Skeletal muscle tissue (tissue), 4 donors: ENCODE results near the gene SERPINA6. TPM values are rescaled to one million over a fixed set of nuclear protein-coding genes. Genes with fewer than 3 reads are reported as not detected.

Source experiments
- H3K27ac ChIP-seq: one replicate; pipeline ENCODE4 v1.7.0; 2013; ENCODE audit warnings: mild to moderate bottlenecking, low read depth, low read length, inconsistent platforms
- H3K27me3 ChIP-seq, 3 donors: one replicate each; pipeline ENCODE4 v1.7.0; 2013; ENCODE audit warnings: low read length in 3 of 3; ENCODE audit not compliant: control insufficient read depth in 3 of 3, insufficient read depth in 3 of 3
- H3K36me3 ChIP-seq, 3 donors: one replicate each; pipeline ENCODE4 v1.7.0; 2013; ENCODE audit warnings: low read length in 3 of 3; ENCODE audit not compliant: control insufficient read depth in 3 of 3, insufficient read depth in 3 of 3
- H3K4me1 ChIP-seq, 3 donors: one replicate each; pipeline ENCODE4 v1.7.0; 2013; ENCODE audit warnings: low read length in 3 of 3, mild to moderate bottlenecking in 3 of 3; ENCODE audit not compliant: control insufficient read depth in 3 of 3, insufficient read depth in 3 of 3
- H3K4me3 ChIP-seq, 3 donors: one replicate each; pipeline ENCODE4 v1.7.0; 2013; ENCODE audit warnings: low read length in 3 of 3
- H3K9ac ChIP-seq, 3 donors: one replicate each; pipeline ENCODE4 v1.7.0; 2013; ENCODE audit warnings: low read length in 3 of 3, mild to moderate bottlenecking in 3 of 3, moderate library complexity in 2 of 3, low read depth in 1 of 3
- H3K9me3 ChIP-seq, 3 donors: one replicate each; pipeline ENCODE4 v1.7.0; 2013; ENCODE audit warnings: low read length in 3 of 3; ENCODE audit not compliant: control insufficient read depth in 3 of 3
- total RNA-seq: library from RNA; depleted of rRNA; stranded (reverse); fragments of >200 nt; gene quantifications from one replicate; pipeline ENCODE4 v1.2.3, GENCODE V29; 2014
- donor health status: Osteomylitis.

The SERPINA6 gene
- total RNA-seq, 1 donor from 2014 or later: not detected

DNA sequence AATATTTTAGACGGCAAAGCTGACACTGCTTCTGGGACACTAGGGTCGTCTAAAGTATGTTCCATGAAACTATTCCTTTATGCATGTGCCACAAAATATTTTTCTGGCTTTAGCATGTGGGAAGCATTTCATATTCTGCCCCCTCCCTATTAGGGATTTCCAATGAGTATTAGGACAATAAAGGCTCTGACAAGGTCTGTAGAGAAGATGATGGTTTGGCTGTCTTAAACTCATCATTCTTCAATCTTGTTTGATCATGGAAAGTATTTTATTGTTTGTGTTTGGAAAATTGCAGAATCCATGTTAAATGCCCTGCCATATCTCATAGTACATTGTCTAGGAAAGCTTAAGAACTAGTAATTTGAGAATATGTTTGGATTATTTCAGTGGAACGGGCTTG is 42.5 kb upstream of the SERPINA6 start:
- Histone ChIP-seq H3K4me1 (no peaks in the 10 kb centered on the region), H3K27me3 (peaks cover 0 to 4% (median 4%) of the 10 kb centered on the region in 3 donors), H3K4me3 (no peak overlapping the region), H3K27ac (no peak overlapping the region), H3K36me3 (no peaks in the 10 kb centered on the region), H3K9ac (no peak overlapping the region), H3K9me3 (no peaks in the 10 kb centered on the region)

DNA sequence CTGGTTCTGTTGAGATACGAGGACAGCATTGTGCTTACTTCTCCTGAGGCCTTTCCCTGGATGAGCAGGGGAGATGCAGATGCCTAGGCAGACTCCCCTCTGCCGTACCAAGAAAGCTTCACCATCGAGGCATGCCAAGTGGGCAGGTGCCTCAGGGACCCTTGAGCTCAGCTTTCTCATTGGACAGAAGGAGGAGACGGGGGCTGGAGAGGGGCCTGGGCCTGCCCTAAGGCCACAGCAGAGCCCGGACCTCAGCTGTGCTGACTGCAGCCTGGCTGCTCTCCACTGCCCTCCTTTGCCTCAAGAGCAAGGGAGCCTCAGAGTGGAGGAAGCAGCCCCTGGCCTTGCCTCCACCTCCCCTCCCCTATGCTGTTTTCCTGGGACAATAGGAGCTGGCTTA is 41.8 kb upstream of the SERPINA6 start:
- Histone ChIP-seq H3K27me3 (peaks cover 0 to 2% (median 0%) of the 10 kb centered on the region in 3 donors), H3K36me3 (no peaks in the 10 kb centered on the region), H3K9me3 (no peaks in the 10 kb centered on the region)

DNA sequence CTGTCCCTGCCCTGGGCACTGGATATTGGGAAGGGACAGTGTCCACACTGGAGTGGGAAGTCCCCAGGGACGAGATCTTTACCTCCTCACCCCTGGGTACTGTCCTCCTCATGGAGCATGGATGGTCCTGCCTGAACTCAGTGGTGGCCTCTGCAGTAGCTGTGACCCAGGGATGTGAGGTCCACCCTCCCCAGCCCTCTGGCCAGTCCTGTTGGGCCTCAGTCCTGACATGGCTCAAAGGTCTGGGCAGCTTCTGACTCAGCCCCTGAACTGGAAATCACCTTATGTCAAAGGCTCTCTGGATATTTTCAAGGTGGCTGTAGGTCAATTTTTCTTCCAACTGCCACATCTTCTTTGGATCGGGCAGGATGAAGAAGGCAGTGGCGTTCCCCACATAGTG is 40.9 kb upstream of the SERPINA6 start:
- Histone ChIP-seq H3K4me3 (no peak overlapping the region), H3K4me1 (no peaks in the 10 kb centered on the region), H3K9me3 (no peaks in the 10 kb centered on the region), H3K27ac (no peak overlapping the region), H3K9ac (no peak overlapping the region), H3K36me3 (no peaks in the 10 kb centered on the region), H3K27me3 (peaks cover 0 to 2% (median 0%) of the 10 kb centered on the region in 3 donors)

More for the DNA sequence above, 41.8 kb upstream of the SERPINA6 start:
- H3K27ac ChIP-seq: no peak overlapping the region
- no peaks in the 10 kb centered on the region for H3K4me1 ChIP-seq
- no peak overlapping the region for H3K9ac ChIP-seq
- H3K4me3 ChIP-seq: no peak overlapping the region

DNA sequence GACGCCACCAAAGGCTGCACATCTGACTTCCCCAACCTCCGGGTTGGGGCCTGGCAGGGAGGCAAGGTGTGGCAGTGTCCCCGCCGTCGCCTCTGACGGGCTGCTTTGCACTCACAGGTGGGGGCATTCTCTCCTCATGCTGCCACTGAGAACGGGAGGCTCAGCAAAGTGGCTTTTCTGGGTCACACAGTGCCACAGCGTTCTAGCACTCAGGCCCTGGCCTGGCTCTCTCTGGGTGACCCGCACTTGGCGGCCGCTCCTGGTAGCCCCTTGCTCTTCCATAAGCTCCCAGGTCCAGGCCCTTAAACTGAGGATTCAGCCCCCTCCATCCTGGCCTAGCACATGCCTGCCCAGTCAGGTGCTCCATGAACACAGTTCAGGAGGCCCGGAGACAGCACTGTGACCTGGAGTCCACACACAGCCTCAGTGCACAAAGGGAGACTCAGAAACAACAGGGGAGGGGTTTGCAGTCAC is 40.1 kb upstream of the SERPINA6 start:
- no peaks in the 10 kb centered on the region for H3K4me1 ChIP-seq
- H3K9ac ChIP-seq: no peak overlapping the region
- H3K27me3 ChIP-seq: peaks cover 0 to 2% (median 0%) of the 10 kb centered on the region in 3 donors

DNA sequence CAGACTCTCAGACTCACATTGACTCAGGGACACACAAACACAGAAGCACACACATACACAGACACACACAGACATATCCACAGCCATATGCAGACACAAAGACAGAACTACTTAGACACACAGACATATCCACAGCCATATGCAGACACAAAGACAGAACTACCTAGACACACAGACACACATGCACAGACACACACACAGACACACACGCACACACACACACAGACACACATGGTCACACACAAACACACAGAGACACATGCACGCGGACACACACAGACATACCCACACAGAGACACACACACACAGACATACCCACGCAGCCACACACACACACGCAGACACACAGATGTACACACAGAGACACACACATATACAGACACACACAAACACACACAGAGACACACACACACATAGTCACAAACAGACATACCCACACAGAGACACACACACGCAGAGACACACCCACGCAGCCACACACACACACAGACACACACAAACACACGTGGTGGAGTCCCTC is 39.5 kb upstream of the SERPINA6 start:
- H3K36me3 ChIP-seq: no peaks in the 10 kb centered on the region
- no peak overlapping the region for H3K4me3 ChIP-seq
- no peak overlapping the region for H3K9ac ChIP-seq
- H3K27ac ChIP-seq: no peak overlapping the region
- no peaks in the 10 kb centered on the region for H3K4me1 ChIP-seq
- H3K27me3 ChIP-seq: peaks cover 0 to 2% (median 0%) of the 10 kb centered on the region in 3 donors
- no peaks in the 10 kb centered on the region for H3K9me3 ChIP-seq

More for the DNA sequence above, 40.1 kb upstream of the SERPINA6 start:
- Histone ChIP-seq H3K27ac (no peak overlapping the region), H3K36me3 (no peaks in the 10 kb centered on the region), H3K4me3 (no peak overlapping the region), H3K9me3 (no peaks in the 10 kb centered on the region)

DNA sequence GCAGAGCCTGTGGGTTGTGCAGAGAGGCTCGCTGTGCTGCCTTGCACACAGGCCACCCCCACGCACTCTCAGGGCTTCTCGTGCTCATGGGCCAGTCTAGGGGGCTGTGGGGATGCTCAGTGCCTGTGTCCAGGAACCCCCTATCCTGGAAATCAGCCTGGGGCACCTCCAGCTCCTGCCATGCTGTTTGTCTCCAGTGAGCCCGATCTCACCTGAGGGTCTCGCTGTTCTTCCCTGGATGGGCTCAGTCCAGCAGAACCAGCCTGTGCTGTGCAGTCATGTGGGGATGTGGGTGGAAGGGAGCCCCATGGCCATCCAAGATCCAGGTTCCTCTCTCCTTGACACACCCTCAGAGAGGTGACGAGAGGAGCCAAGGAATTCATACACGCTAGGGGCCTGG is 38.5 kb upstream of the SERPINA6 start:
- Histone ChIP-seq H3K4me1 (no peaks in the 10 kb centered on the region), H3K27me3 (peaks cover 0 to 2% (median 0%) of the 10 kb centered on the region in 3 donors), H3K9ac (no peak overlapping the region), H3K27ac (no peak overlapping the region), H3K4me3 (no peak overlapping the region), H3K36me3 (no peaks in the 10 kb centered on the region), H3K9me3 (no peaks in the 10 kb centered on the region)

DNA sequence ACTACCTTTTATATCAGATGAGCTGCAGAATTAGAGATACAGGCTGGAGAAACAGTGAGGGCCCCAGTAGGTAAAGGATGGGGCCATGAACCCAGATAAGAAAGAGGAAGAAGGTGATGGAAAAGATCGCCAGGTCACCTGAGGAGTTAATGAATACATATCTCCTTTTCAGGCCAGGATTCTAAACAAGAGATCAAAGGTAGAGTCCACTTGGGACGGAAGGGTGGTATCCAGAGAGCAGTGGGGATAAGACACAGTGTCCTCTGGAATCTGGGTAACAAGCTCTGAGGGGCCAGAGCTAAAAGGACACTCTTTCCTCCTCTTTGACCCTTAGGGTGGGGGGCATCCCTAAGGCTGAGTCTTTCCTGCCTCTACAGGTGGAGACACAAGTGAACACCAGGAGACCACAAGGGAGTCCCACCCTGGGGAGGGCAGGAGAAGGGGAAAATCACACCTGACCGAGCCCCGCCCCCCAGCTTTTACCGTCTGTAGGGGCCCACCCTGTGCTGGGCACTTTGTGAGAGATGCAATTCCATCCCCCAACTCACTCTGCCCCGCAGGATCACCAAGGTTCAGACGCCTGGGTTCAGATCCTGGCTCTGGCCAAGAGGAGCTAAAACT is 37.9 kb upstream of the SERPINA6 start:
- Histone ChIP-seq H3K9ac (no peak overlapping the region), H3K4me3 (no peak overlapping the region), H3K36me3 (no peaks in the 10 kb centered on the region), H3K27me3 (peaks cover 0 to 5% (median 0%) of the 10 kb centered on the region in 3 donors), H3K4me1 (no peaks in the 10 kb centered on the region), H3K27ac (no peak overlapping the region), H3K9me3 (no peaks in the 10 kb centered on the region)

DNA sequence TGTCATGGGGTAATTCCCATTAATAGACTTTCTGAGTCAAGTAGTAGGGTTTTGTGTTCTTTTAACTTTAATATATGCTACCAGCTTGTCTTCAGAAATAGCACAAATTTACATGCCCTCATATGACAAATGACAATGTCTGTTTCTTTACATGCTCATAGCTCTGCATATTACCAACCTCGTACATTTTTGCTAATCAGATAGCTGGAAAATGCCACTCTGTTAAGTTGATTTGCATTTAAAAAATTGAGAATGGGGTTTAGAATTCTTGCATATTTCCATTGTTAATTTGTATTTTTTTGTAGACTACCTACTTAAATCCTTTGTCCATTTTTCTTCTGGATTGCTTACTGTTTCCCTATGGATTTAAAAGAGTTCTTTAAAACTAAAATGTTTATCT is 34.0 kb upstream of the SERPINA6 start:
- Histone ChIP-seq H3K27me3 (peaks cover 0 to 9% (median 0%) of the 10 kb centered on the region in 3 donors), H3K4me1 (no peaks in the 10 kb centered on the region), H3K36me3 (no peaks in the 10 kb centered on the region), H3K27ac (no peak overlapping the region), H3K9ac (no peak overlapping the region), H3K9me3 (no peaks in the 10 kb centered on the region), H3K4me3 (no peak overlapping the region)

DNA sequence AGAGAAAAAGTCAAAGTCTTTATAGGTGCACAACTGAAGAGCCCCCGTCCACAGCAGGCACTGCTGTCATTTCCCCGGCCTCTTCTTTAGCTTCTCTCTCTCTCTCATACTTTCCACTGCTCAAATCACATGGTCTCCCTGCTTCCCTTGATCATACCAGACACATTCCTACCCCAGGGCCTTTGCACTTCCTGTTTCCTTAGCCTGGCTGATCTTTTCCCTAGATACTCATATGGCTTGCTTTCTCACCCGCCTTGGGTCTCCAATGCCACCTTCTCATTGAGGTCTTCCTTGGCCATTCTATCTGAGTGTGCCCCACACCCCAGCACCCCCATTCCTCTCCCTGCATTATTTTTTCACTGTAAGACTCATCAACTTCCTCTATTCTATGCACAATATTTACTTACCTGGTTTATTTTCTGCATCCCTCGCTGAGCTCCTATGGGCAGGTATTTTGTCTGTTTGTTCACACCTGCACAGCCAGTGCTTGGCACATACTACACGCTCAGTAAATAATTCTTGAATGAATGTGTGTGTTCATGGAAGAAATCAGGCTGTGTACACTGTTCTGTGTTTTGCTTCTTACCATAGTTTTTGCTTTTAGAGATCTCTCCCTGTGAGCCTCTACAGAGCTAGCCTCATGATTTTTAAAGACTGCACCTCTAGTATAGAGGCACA is 33.4 kb upstream of the SERPINA6 start:
- Histone ChIP-seq H3K4me1 (no peaks in the 10 kb centered on the region), H3K4me3 (no peak overlapping the region), H3K27ac (no peak overlapping the region), H3K9ac (no peak overlapping the region), H3K9me3 (no peaks in the 10 kb centered on the region), H3K36me3 (no peaks in the 10 kb centered on the region), H3K27me3 (peaks cover 0 to 9% (median 0%) of the 10 kb centered on the region in 3 donors)

DNA sequence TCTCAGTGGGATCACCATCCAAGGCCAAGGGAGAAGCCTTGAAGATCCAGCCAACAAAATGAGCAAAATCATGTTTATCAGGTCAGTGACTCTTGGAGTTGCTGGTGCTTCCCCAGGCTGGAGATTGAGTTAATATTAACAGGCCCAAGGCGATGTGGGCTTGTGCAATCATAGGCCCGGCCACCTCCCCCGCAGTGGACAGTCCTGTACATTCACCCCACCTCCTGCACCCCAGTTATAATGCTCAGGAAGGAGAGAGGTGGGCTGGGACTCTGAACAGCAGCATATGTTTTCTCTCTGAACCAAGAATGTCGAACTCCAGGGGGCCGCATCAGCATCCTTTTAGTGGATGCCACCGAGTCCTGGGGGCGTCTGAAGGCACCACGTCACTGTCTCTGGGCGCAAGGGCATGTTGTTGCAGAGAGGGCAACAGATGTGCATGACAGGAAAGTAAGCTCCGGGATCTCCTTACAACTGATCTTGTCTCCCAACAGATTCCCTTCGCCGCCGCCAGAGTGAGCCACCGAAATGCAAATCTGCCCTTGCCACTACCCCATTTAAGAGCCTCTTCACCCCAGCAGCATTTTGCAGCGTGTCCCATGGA is 32.2 kb upstream of the SERPINA6 start:
- no peak overlapping the region for H3K27ac ChIP-seq
- no peaks in the 10 kb centered on the region for H3K4me1 ChIP-seq
- no peak overlapping the region for H3K4me3 ChIP-seq
- no peak overlapping the region for H3K9ac ChIP-seq
- peaks cover 0 to 7% (median 0%) of the 10 kb centered on the region in 3 donors for H3K27me3 ChIP-seq
- H3K9me3 ChIP-seq: no peaks in the 10 kb centered on the region
- no peaks in the 10 kb centered on the region for H3K36me3 ChIP-seq
